Erythroblast (primary cell): ENCODE measurements around the gene PLAAT5.

ENCODE experiments used
- DNase-seq, 2 experiments: peaks; one replicate each; lab custom pipeline; 2025; lab: John Stamatoyannopoulos, UW
- GATA1 ChIP-seq: IDR thresholded peaks from 2 replicates; pipeline ENCODE4 v1.6.1; 2011; ENCODE audit warnings: low read depth, mild to moderate bottlenecking, control low read depth, low read length, moderate library complexity
- POLR2A ChIP-seq: IDR thresholded peaks from 2 replicates; pipeline ENCODE4 v1.6.1; 2011; ENCODE audit warnings: mild to moderate bottlenecking, low read length

PLAAT5 gene

DNA sequence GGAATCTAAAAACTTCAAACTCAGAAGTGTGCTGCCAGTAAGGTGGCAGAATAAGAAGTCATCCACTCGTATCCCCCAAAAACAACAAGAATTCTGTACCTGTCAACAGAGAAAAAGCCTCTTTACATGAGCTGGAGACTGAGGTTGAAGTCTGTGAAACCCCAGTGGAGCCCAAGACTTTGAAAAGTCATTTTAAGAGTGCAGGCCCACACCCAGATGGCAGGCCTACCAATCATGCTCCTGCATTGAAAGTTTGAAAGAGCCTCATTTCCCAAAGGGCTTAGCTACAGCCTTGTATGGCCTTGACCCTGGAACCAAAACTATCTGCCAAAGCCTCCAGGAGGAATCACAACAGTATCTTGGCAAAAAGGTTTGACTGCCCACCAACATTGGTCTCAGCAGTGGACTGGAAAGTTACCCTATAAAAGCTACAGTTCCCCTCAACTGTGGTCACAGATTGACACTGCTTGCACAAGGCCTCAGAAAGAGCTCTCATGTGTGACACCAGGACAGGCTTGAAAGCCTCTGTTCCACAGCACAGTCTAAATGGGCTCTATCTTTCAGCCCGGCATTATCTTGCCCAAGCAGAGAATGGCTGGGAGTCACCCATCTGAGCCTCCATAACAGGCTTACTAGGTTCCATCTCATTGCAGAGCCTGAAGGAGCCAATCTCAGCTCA lies 73.7 kb downstream of the PLAAT5 start:
- no peak for TF ChIP-seq POLR2A
- TF ChIP-seq GATA1: no peak
- no peak for DNase-seq
